ENCODE results near the gene TTLL8. TPM values are rescaled to one million over a fixed set of nuclear protein-coding genes. Genes with fewer than 3 reads are reported as not detected.

The TTLL8 gene
- total and polyA plus RNA-seq, 2 of the 8 experiments (the other 6 are each of a cell fraction or from before 2014, with no cell fraction given), result not detected

DNA sequence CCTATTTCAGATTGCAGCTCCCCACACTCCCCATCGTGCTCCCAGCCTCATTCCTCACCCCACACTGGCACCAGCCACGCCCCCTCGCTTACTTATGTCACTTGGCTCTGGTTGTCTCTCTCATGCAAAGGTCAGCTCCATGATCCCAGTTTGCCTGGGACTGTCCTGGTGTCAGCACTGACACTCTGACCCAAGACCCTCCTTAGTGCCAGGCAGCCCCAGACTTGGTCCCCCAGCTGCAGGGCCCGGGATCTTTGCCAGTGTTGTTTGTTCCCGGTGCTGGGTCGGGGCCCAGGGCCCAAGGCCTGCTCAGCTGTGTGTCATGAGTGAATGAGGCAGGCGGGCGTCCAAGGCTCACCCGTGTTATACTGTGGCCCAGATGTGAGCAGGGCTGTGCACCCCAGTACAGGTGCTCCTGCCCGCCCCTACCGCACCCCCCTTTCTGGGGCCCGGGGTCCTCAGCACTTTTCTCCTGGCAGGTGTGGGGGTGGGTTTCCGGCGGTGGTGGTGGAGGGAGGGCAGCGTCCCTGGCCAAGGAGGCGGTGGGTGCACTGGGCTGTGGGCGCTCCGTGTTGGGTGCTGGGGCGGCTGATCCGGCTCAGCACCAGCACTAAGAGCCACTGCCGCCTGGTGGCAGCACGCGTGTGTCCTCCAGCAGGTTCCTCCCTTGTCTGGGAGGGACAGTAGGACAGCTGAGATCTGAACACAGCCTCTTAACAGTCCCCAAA lies 65.0 kb downstream of the TTLL8 start:
- Histone ChIP-seq H2BK12ac (ENCODE audit: low read depth, low read length) (no peak overlapping the region), H2BK20ac (ENCODE audit: low read length) (no peak overlapping the region), H2AK5ac (ENCODE audit: low read depth, low read length) (no peak overlapping the region), H2BK5ac (ENCODE audit: low read depth, low read length) (no peak overlapping the region), H4K20me1 (replicated peaks in 1 of 2; ENCODE audit: control insufficient read depth in 1 of 2, insufficient read depth in 2 of 2, low read length in 2 of 2) (no peaks in the 10 kb centered on the region), H3K4me1 (replicated peaks in 1 of 4; ENCODE audit: control insufficient read depth in 3 of 4, insufficient read depth in 4 of 4, low read length in 3 of 4) (peaks cover 0 to 1% (median 0%) of the 10 kb centered on the region in 4 experiments; a peak in 2 of 7 replicates), H4K5ac (ENCODE audit: insufficient read length, low read depth, low read length) (no peak overlapping the region), H3K4me2 (ENCODE audit: insufficient read depth in 1 of 2, low read depth in 2 of 2, low read length in 2 of 2) (no peak overlapping the region; a peak in 1 of 4 replicates), H3K9ac (replicated peaks in 1 of 4; ENCODE audit: extremely low read depth in 1 of 4, low read depth in 3 of 4, low read length in 3 of 4) (no peak overlapping the region), H3K23me2 (ENCODE audit: low read depth, low read length) (no peaks in the 10 kb centered on the region; the same call in 1 of the 2 replicates), H3K14ac (ENCODE audit: insufficient read length) (no peak overlapping the region), H3K23ac (ENCODE audit: insufficient read length) (no peak overlapping the region), H2BK120ac (replicated peaks; ENCODE audit: low read depth, low read length) (no peak overlapping the region), H3K36me3 (ENCODE audit: control insufficient read depth in 2 of 4, insufficient read depth in 4 of 4, low read length in 3 of 4) (no peaks in the 10 kb centered on the region), H3K9me3 (ENCODE audit: insufficient read depth in 2 of 2, low read depth in 1 of 2, low read length in 1 of 2) (peaks cover 0 to 21% of the 10 kb centered on the region in 2 experiments; a peak in 2 of 4 replicates), H2AFZ (ENCODE audit: low read length) (no peak overlapping the region), H4K8ac (ENCODE audit: extremely low read depth, insufficient read depth, low read length) (peak overlapping the region; percentile 88), H3K27ac (ENCODE audit: low read depth, low read length) (no peak overlapping the region), H3K4ac (replicated peaks; ENCODE audit: insufficient read length, low read depth, low read length) (no peak overlapping the region), H3K4me3 (ENCODE audit: extremely low read depth in 1 of 4, insufficient read depth in 2 of 4, low read depth in 3 of 4, low read length in 4 of 4) (no peak overlapping the region), H3K56ac (replicated peaks; ENCODE audit: insufficient read length, low read depth, low read length) (no peak overlapping the region), H3K27me3 (replicated peaks in 1 of 4; ENCODE audit: control insufficient read depth in 3 of 4, extremely low read depth in 1 of 4, insufficient read depth in 3 of 4, low read length in 3 of 4) (peaks cover 0 to 6% (median 0%) of the 10 kb centered on the region in 4 experiments; a peak in 1 of 7 replicates), H3K79me2 (ENCODE audit: control insufficient read depth in 1 of 2, insufficient read depth in 2 of 2, low read length in 2 of 2) (no peaks in the 10 kb centered on the region), H2BK15ac (ENCODE audit: low read length) (no peak overlapping the region), H3K18ac (ENCODE audit: extremely low read depth, low read length) (no peak overlapping the region), H4K91ac (replicated peaks; ENCODE audit: insufficient read length, low read length) (no peak overlapping the region), H3K79me1 (ENCODE audit: low read depth, low read length) (no peaks in the 10 kb centered on the region)
- POLR2A ChIA-PET (ENCODE audit: partially characterized antibody), result interaction anchor here (1.1 kb wide), 1 partner anchor 37 kb away, joined by 4 read pairs; no protein-coding TSS in a partner anchor
- CTCF ChIA-PET (ENCODE audit: partially characterized antibody), result interaction anchor here (0.7 to 5.2 kb wide), 28 partner anchors 9 to 246 kb away, joined by 3 to 83 read pairs (median 5); no protein-coding TSS in a partner anchor
- peak in 1 of 2 experiments; percentile 73 for DNase-seq (ENCODE audit: low read depth in 1 of 2, low spot score in 2 of 2)
- 48% methylated on average over 20 of the region's 23 CpGs; no CpG with 5 or more reads in 1 of the 2 experiments for WGBS, 2 experiments (ENCODE audit: extremely low coverage in 1 of 2, insufficient coverage in 1 of 2, insufficient read length in 1 of 2, insufficient replicate concordance in 2 of 2, low coverage in 1 of 2, low lambda C conversion rate in 2 of 2, missing lambda C conversion rate in 1 of 2)
- peak; percentile 72 to 81 for TF ChIP-seq RAD21 (IDR thresholded peaks at IDR 0.05 in 1 of 2, conservative IDR thresholded peaks at IDR 0.05 in 1 of 2; ENCODE audit: low read depth in 2 of 2, low read length in 2 of 2)
- TF ChIP-seq, protein P1, sequence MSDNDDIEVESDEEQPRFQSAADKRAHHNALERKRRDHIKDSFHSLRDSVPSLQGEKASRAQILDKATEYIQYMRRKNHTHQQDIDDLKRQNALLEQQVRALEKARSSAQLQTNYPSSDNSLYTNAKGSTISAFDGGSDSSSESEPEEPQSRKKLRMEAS (IDR thresholded peaks at IDR 0.05), result 0 out of 2 replicates have a peak, but pooled peaks have one; percentile 13
- TF ChIP-seq, protein P2, sequence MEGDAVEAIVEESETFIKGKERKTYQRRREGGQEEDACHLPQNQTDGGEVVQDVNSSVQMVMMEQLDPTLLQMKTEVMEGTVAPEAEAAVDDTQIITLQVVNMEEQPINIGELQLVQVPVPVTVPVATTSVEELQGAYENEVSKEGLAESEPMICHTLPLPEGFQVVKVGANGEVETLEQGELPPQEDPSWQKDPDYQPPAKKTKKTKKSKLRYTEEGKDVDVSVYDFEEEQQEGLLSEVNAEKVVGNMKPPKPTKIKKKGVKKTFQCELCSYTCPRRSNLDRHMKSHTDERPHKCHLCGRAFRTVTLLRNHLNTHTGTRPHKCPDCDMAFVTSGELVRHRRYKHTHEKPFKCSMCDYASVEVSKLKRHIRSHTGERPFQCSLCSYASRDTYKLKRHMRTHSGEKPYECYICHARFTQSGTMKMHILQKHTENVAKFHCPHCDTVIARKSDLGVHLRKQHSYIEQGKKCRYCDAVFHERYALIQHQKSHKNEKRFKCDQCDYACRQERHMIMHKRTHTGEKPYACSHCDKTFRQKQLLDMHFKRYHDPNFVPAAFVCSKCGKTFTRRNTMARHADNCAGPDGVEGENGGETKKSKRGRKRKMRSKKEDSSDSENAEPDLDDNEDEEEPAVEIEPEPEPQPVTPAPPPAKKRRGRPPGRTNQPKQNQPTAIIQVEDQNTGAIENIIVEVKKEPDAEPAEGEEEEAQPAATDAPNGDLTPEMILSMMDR (IDR thresholded peaks at IDR 0.05; ENCODE audit: control extremely low read depth in 1 of 3, insufficient read depth in 1 of 3, low read depth in 1 of 3, low read length in 3 of 3), result peak; percentile 86 to 97 (median 86)
- TF ChIP-seq FOSL1 (IDR thresholded peaks at IDR 0.05; ENCODE audit: insufficient read depth, low read depth, low read length), result no peak
- TF ChIP-seq HDAC2 (IDR thresholded peaks at IDR 0.05; ENCODE audit: borderline replicate concordance in 1 of 2, low read depth in 2 of 2, low read length in 2 of 2), result no peak
- TF ChIP-seq POU5F1 (IDR thresholded peaks at IDR 0.05; ENCODE audit: low read depth, low read length), result no peak
- peak; percentile 77 for TF ChIP-seq GABPA (IDR thresholded peaks at IDR 0.05; ENCODE audit: borderline replicate concordance, insufficient read depth, low read length)
- FAIRE-seq, result no peak

All from H1 (cell line).